ENCODE data around the gene LYSMD3.

- TF ChIP-seq, protein P1, sequence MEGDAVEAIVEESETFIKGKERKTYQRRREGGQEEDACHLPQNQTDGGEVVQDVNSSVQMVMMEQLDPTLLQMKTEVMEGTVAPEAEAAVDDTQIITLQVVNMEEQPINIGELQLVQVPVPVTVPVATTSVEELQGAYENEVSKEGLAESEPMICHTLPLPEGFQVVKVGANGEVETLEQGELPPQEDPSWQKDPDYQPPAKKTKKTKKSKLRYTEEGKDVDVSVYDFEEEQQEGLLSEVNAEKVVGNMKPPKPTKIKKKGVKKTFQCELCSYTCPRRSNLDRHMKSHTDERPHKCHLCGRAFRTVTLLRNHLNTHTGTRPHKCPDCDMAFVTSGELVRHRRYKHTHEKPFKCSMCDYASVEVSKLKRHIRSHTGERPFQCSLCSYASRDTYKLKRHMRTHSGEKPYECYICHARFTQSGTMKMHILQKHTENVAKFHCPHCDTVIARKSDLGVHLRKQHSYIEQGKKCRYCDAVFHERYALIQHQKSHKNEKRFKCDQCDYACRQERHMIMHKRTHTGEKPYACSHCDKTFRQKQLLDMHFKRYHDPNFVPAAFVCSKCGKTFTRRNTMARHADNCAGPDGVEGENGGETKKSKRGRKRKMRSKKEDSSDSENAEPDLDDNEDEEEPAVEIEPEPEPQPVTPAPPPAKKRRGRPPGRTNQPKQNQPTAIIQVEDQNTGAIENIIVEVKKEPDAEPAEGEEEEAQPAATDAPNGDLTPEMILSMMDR (IDR thresholded peaks at IDR 0.05) = no peak
- TF ChIP-seq ZFX (IDR thresholded peaks at IDR 0.05; ENCODE audit: borderline replicate concordance) = no peak
Observed at GRCh38 chr5:90504743-90505142, 24.6 kb downstream of the LYSMD3 start.
